ENCODE data around the gene ZNF500. TPM values are rescaled to one million over a fixed set of nuclear protein-coding genes. Genes with fewer than 3 reads are reported as not detected.

ZNF500 gene
- polyA plus RNA-seq, 1 of the 3 experiments (the other 2 are of a cell fraction): 6.3 TPM

DNA sequence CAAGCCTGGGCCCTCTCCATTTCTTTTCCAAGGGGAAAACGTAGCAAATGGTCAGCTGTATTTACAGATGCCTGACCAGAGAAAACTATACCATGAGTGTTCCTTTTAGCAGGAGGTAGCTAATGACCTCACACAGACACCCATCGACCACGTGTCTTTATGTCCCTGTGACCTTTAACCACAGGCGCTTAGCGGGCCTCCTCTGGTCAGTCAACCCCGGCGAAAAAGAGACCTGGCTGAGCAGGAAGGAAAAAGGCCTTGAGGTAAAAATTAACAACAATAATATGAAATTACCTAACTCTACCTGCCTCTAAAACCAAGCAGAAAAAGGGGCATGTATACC, 64.5 kb downstream of the ZNF500 start:
- Histone ChIP-seq H3K4me2 (no peak overlapping the region), H4K20me1 (ENCODE audit: insufficient read depth) (no peaks in the 10 kb centered on the region), H3K27me3 (ENCODE audit: insufficient read depth) (no peaks in the 10 kb centered on the region), H3K9me2 (no peaks in the 10 kb centered on the region), H2AFZ (ENCODE audit: low read depth) (no peak overlapping the region), H3K4me3 (ENCODE audit: low read depth in 2 of 2, low read length in 1 of 2) (no peak overlapping the region), H3F3A (replicated peaks; ENCODE audit: insufficient read depth) (no peaks in the 10 kb centered on the region), H3K79me2 (ENCODE audit: insufficient read depth) (peaks cover 7% of the 10 kb centered on the region), H3K9ac (no peak overlapping the region), H3K9me3 (no peaks in the 10 kb centered on the region), H3K27ac (ENCODE audit: low read depth in 2 of 2, low read length in 1 of 2) (no peak overlapping the region), H3K4me1 (ENCODE audit: control insufficient read depth in 1 of 2, insufficient read depth in 2 of 2, low read depth in 1 of 2, low read length in 1 of 2) (no peaks in the 10 kb centered on the region), H3K36me3 (replicated peaks in 1 of 2; ENCODE audit: control insufficient read depth in 1 of 2, insufficient read depth in 2 of 2, low read length in 1 of 2) (peaks cover 11 to 72% of the 10 kb centered on the region in 2 experiments)
- no peak for DNase-seq
- WGBS (ENCODE audit: low lambda C conversion rate): 93% methylated on average over 6 of the region's 7 CpGs
- ChIA-PET CTCF (no interaction called here), POLR2A (no interaction called here)
- TF ChIP-seq TAF1 (IDR thresholded peaks at IDR 0.05; ENCODE audit: borderline replicate concordance, low read depth, low read length): no peak

DNA sequence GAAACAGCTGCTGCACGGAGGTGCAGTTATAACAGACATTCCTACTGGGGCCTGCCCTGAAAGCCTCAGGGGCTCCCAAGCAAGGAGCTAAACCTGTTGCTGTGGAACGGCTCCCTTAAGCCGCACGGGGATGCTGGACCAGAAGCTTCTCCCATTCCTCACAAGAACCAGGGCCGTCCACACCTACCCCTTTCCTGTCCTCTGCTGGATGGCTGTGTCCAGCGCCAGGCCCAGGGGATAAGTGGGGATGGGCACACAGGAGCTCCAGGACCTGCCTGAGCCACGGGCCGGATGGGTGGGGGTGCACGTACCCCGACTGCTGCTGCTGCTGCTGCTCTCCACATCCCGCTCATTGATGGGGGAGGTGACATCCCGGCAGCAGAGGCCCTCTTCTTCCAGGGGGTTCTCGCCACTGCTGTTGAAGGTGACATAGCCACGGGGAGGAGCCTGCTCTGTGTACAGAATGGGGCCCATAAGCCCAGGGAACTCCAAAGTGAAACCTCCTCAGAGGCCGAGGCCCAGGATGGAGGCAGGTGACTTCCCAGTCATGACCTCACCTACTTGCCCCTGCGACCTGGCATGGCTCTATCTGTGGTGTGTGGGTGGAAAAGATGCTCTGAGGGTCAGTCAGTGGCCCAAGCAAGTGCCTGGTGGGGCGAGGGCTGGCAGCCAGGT, 65.0 kb downstream of the ZNF500 start:
- WGBS (ENCODE audit: low lambda C conversion rate): 92% methylated on average over 4 of the region's 17 CpGs
- Histone ChIP-seq H4K20me1 (ENCODE audit: insufficient read depth) (no peaks in the 10 kb centered on the region), H3K9ac (no peak overlapping the region), H3K36me3 (replicated peaks in 1 of 2; ENCODE audit: control insufficient read depth in 1 of 2, insufficient read depth in 2 of 2, low read length in 1 of 2) (peaks cover 11 to 76% of the 10 kb centered on the region in 2 experiments), H3K9me3 (no peaks in the 10 kb centered on the region), H3F3A (replicated peaks; ENCODE audit: insufficient read depth) (peaks cover 2% of the 10 kb centered on the region), H3K79me2 (ENCODE audit: insufficient read depth) (peaks cover 5% of the 10 kb centered on the region), H3K4me2 (no peak overlapping the region), H3K9me2 (no peaks in the 10 kb centered on the region), H3K4me1 (ENCODE audit: control insufficient read depth in 1 of 2, insufficient read depth in 2 of 2, low read depth in 1 of 2, low read length in 1 of 2) (no peaks in the 10 kb centered on the region), H3K4me3 (ENCODE audit: low read depth in 2 of 2, low read length in 1 of 2) (no peak overlapping the region), H2AFZ (ENCODE audit: low read depth) (no peak overlapping the region), H3K27me3 (ENCODE audit: insufficient read depth) (no peaks in the 10 kb centered on the region), H3K27ac (ENCODE audit: low read depth in 2 of 2, low read length in 1 of 2) (no peak overlapping the region)
- ChIA-PET CTCF (no interaction called here), POLR2A (no interaction called here)
- TF ChIP-seq JUND (IDR thresholded peaks at IDR 0.05) (no peak), GABPA (IDR thresholded peaks at IDR 0.05; ENCODE audit: low read depth) (no peak), TCF12 (IDR thresholded peaks at IDR 0.05) (no peak), FOXJ3 (CRISPR knock-in tag; IDR thresholded peaks at IDR 0.05) (no peak), CTCF (IDR thresholded peaks at IDR 0.05) (no peak), EZH2phosphoT487 (IDR thresholded peaks at IDR 0.05; ENCODE audit: borderline replicate concordance, low read depth) (no peak), FOSL2 (IDR thresholded peaks at IDR 0.05; ENCODE audit: borderline replicate concordance, low read depth) (no peak), POLR2AphosphoS5 (IDR thresholded peaks at IDR 0.05; ENCODE audit: low read depth, low read length) (no peak), TAF1 (IDR thresholded peaks at IDR 0.05; ENCODE audit: borderline replicate concordance, low read depth, low read length) (no peak), ZBTB33 (IDR thresholded peaks at IDR 0.05; ENCODE audit: borderline replicate concordance, low read depth) (no peak), RAD21 (IDR thresholded peaks at IDR 0.05; ENCODE audit: low read length) (no peak), RCOR1 (IDR thresholded peaks at IDR 0.05; ENCODE audit: low read length) (no peak), CHD2 (IDR thresholded peaks at IDR 0.05; ENCODE audit: low read length, partially characterized antibody) (no peak), RFX5 (IDR thresholded peaks at IDR 0.05; ENCODE audit: low read length) (no peak), TEAD4 (IDR thresholded peaks at IDR 0.05; ENCODE audit: borderline replicate concordance, insufficient read depth) (no peak), EP300 (IDR thresholded peaks at IDR 0.05; ENCODE audit: borderline replicate concordance in 1 of 2, low read depth in 1 of 2, low read length in 1 of 2) (no peak)
- TF ChIP-seq, protein P1, sequence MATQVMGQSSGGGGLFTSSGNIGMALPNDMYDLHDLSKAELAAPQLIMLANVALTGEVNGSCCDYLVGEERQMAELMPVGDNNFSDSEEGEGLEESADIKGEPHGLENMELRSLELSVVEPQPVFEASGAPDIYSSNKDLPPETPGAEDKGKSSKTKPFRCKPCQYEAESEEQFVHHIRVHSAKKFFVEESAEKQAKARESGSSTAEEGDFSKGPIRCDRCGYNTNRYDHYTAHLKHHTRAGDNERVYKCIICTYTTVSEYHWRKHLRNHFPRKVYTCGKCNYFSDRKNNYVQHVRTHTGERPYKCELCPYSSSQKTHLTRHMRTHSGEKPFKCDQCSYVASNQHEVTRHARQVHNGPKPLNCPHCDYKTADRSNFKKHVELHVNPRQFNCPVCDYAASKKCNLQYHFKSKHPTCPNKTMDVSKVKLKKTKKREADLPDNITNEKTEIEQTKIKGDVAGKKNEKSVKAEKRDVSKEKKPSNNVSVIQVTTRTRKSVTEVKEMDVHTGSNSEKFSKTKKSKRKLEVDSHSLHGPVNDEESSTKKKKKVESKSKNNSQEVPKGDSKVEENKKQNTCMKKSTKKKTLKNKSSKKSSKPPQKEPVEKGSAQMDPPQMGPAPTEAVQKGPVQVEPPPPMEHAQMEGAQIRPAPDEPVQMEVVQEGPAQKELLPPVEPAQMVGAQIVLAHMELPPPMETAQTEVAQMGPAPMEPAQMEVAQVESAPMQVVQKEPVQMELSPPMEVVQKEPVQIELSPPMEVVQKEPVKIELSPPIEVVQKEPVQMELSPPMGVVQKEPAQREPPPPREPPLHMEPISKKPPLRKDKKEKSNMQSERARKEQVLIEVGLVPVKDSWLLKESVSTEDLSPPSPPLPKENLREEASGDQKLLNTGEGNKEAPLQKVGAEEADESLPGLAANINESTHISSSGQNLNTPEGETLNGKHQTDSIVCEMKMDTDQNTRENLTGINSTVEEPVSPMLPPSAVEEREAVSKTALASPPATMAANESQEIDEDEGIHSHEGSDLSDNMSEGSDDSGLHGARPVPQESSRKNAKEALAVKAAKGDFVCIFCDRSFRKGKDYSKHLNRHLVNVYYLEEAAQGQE (IDR thresholded peaks at IDR 0.05; ENCODE audit: low read depth, low read length): no peak
- TF ChIP-seq, protein P2, sequence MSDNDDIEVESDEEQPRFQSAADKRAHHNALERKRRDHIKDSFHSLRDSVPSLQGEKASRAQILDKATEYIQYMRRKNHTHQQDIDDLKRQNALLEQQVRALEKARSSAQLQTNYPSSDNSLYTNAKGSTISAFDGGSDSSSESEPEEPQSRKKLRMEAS (IDR thresholded peaks at IDR 0.05; ENCODE audit: low read depth): no peak
- TF ChIP-seq, protein P3, sequence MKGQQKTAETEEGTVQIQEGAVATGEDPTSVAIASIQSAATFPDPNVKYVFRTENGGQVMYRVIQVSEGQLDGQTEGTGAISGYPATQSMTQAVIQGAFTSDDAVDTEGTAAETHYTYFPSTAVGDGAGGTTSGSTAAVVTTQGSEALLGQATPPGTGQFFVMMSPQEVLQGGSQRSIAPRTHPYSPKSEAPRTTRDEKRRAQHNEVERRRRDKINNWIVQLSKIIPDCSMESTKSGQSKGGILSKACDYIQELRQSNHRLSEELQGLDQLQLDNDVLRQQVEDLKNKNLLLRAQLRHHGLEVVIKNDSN (IDR thresholded peaks at IDR 0.05; ENCODE audit: borderline replicate concordance, low read depth): no peak
- DNase-seq: no peak

Measured in SK-N-SH (cell line).